HG03432 (cell line): Measurements from ENCODE around the gene SERINC5.
A peak's percentile ranks its signal among the peaks of the same experiment; 100 is the strongest.
"Not testable (repeated sequence)": the region's sequence is repeated elsewhere in the genome, so short reads cannot be mapped to it uniquely, and the experiment has no call there.

Experiments used
- ATAC-seq: cut with Tn5 transposase; IDR thresholded peaks from one replicate; pipeline ENCODE4 v1.9.1; 2021; ENCODE audit warnings: mild to moderate bottlenecking, moderate library complexity; ENCODE audit not compliant: unreplicated experiment

Gene SERINC5

GRCh38 chr5:80143491-80143890, 112.4 kb downstream of the SERINC5 start:
- no peak for ATAC-seq

- ATAC-seq, result no peak
Observed at GRCh38 chr5:80142996-80143395, 112.9 kb downstream of the SERINC5 start.

DNA sequence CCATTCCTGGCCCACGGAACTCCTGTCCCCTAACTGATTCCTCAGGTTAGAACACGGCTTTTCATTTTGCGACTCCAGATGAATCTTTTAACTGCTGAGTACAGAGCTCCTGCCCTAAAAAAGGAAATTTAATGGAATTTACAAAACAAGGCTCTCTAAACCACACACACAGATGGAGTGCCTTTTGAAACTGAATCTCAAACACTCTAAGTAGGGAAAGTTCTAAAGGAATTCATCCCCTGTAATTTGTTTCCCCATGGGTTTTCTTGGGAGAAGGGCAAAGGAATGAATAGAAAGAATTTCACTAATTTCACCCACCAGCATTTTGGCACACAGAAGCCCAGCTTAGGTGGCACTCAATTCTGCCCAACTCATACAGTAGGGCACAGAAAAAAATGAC, 114.2 kb downstream of the SERINC5 start:
- no peak for ATAC-seq

GRCh38 chr5:80141147-80141671, 114.6 kb downstream of the SERINC5 start:
- no peak for ATAC-seq

DNA sequence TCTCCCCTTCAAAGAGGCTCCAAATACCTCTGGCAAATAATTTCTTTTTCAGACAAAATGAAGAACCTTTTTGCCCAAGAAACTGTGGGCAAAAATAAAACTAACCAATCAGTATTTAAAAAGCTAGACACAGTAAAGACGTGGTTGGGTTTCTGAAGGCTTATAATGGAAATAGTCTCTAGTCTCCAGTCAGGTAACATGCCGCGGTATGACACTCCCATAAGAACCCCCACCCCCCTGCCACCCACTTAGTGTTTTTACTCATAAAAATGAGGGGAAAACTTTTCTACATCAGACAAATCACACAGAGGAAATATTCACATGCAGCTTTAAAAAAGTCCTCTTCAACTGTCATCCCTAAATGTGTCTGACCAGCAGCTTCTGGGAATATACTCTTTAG, 115.4 kb downstream of the SERINC5 start:
- ATAC-seq, result no peak

DNA sequence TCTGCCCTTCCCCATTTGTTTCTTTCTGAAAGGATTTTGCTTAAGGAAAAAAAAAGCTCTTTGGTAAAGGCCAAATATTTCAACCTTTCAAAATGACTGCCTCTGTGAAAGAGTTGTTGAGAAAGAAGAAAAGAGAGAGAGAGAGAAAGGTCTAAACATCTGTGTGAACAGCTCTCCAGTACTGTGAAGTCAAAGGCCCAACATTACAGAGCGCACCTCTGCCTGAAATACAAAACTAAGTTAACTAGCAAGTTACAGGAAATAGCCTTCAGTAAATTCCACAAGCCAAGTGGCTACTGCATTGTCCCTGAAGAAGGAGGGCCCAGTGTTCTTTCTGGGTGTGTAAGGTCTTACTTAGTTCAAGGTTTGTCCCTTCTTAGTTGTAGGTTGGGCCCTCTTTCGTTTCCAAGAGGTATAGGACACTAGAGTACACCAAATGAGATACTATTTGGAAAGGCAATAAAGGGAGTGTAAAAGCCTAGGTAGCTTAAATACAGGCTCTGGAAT, 116.3 kb downstream of the SERINC5 start:
- no peak for ATAC-seq

GRCh38 chr5:80138486-80138885, 117.4 kb downstream of the SERINC5 start:
- ATAC-seq, result no peak

- ATAC-seq, result not testable (repeated sequence)
Observed at GRCh38 chr5:80136798-80137197, 119.0 kb downstream of the SERINC5 start.

GRCh38 chr5:80134876-80135275, 121.0 kb downstream of the SERINC5 start:
- no peak for ATAC-seq

GRCh38 chr5:80129146-80129545, 126.7 kb downstream of the SERINC5 start:
- ATAC-seq, result no peak

DNA sequence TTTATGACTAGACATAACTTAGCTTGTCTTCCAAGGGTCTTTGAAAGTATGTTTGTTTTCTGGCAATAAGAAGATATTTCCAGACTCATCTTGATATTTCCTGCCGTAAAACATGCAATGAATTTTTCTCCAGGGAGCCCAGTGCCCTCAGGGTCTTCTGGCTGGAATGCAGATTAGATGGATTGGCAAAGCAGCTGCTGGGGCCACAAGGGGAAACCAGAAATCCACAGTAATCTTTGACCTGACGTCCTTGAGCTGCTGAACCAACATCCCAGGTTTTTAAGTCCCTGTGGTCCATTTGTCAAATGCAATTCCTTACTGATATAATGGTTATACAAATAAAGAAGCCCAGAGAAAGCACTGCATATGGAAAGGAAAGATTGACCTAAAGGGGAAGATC, 127.7 kb downstream of the SERINC5 start:
- ATAC-seq, result no peak

DNA sequence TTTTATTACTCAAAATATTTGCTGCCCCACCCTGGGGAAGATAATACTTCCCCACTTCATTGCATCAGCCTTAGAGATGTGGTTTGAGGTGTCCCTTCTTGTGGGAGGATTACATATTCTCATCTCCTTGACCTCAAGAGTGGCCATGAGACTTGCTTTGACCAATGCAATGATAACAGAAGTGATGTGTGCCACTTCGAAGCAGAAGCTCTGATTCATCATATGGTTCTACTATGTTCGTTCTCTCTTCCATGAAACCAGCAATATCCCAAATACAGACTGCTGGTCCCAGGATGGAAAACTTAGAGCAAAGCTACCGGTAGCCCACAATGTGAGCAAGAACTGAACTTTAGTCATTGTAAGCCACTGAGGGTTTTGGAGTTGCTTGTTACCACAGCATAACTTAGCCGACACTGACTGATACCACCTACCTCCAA, 128.7 kb downstream of the SERINC5 start:
- no peak for ATAC-seq

- peak; percentile 81 for ATAC-seq
Observed at GRCh38 chr5:80125962-80126480, 129.8 kb downstream of the SERINC5 start.

DNA sequence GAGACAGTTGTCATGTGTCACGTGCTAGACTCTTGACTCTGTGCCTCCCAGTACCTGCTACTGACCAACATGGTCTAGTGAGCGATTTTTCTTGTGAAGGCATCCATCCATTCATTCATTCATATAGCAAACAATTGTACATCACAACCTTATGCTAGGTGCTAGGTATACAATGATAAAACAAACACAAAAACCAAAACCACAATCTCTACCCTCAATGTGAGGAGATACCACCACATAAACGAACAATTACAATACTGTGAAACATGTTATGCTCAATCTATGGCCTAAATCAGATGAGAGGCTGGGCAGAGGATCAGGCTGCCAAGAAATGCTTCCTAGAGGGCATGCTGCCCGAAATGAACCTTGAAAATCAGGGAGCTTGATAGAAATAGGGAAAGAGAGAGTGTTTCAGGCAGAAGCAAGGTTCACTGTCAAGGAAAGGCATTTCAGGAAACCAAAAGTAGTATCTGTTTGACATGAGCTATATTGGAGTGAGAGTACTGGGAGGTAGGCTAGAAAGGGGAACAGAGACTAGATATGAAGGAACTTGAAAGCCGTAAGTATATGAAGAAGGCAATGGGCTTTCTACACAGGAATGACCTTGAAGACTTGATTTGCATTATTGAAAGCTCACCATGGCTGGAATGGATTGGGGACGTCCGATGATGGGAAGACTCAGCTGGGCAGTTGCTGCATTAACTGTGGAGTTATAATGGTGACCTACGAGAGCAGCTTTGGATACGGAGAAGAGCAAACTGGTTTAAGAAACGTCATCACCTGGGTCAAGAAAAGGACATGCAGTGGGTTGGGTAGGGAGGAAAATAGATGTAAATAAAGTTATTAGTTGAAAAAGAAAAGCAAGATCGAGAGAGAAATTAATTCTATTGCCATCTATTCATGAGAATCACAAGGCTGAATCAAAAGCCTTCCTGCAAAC, 130.6 kb downstream of the SERINC5 start:
- peak; percentile 75 for ATAC-seq

DNA sequence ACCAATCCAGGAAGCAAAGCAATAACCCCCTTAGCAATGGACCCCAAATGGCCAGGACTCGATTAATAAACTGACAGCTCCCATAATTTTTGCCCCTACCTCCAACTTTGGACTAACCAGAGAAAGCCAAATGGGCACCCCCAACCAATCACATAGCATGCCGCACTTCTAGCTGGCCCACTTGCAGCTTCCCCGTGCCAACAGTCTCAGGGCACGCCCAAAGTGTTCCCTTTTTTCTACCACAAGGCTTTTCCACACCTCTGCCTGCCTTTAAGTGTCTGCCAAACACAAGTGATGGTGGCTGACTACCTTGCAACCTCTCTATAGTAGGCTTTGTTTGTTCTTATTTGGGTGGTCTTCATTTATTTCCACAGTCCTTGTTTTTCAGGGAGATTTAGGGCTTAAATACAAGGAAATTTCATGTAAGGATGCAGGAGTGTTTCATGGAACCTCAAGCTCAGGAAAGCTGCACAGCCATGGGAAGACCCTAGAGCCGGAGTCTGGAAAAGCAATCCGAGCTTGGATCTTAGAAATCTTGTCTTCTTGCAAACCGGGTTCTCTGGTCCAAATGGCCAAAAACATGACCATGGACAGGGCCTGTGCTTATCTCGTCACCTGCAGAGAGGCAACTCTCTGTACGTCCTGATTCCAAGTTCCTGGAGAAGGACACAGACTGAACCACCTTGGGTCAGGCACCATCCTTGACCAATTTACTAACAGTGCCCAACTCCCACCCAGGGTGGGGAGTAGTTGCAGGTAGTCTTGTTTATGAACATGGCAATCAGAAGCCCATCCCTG, 131.5 kb downstream of the SERINC5 start:
- no peak for ATAC-seq

- no peak for ATAC-seq
Observed at GRCh38 chr5:80122579-80122978, 133.3 kb downstream of the SERINC5 start.

- ATAC-seq, result no peak
Observed at GRCh38 chr5:80119372-80119771, 136.5 kb downstream of the SERINC5 start.

GRCh38 chr5:80117446-80117845, 138.4 kb downstream of the SERINC5 start:
- no peak for ATAC-seq

GRCh38 chr5:80116465-80116864, 139.4 kb downstream of the SERINC5 start:
- ATAC-seq, result no peak

- ATAC-seq, result no peak
Observed at GRCh38 chr5:80116000-80116399, 139.8 kb downstream of the SERINC5 start.

DNA sequence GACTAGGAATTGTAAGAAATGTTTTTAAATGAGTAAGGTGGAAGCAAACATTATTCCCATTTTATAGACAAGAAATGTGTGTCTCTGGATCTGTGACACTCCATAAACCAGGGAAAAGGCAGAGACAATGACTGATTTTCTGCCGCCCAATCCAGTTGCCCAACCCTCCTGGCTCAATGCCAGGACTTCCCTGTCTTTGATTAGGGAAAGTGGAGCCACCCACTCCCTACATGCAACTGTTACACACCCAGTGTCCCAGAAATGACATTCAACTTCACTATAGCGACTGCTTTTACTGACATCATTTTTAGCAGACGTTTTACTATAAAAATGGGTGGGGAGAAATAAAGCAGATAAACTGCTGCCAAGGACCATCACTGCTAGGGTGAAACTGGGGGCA, 141.0 kb downstream of the SERINC5 start:
- ATAC-seq, result no peak
